GM18502 (cell line): ENCODE results near the gene USF3.

Source experiments
- ATAC-seq: cut with Tn5 transposase; IDR thresholded peaks from one replicate; pipeline ENCODE4 v1.9.1; 2021; ENCODE audit warnings: mild to moderate bottlenecking; ENCODE audit not compliant: unreplicated experiment, poor library complexity

USF3 gene, protein sequence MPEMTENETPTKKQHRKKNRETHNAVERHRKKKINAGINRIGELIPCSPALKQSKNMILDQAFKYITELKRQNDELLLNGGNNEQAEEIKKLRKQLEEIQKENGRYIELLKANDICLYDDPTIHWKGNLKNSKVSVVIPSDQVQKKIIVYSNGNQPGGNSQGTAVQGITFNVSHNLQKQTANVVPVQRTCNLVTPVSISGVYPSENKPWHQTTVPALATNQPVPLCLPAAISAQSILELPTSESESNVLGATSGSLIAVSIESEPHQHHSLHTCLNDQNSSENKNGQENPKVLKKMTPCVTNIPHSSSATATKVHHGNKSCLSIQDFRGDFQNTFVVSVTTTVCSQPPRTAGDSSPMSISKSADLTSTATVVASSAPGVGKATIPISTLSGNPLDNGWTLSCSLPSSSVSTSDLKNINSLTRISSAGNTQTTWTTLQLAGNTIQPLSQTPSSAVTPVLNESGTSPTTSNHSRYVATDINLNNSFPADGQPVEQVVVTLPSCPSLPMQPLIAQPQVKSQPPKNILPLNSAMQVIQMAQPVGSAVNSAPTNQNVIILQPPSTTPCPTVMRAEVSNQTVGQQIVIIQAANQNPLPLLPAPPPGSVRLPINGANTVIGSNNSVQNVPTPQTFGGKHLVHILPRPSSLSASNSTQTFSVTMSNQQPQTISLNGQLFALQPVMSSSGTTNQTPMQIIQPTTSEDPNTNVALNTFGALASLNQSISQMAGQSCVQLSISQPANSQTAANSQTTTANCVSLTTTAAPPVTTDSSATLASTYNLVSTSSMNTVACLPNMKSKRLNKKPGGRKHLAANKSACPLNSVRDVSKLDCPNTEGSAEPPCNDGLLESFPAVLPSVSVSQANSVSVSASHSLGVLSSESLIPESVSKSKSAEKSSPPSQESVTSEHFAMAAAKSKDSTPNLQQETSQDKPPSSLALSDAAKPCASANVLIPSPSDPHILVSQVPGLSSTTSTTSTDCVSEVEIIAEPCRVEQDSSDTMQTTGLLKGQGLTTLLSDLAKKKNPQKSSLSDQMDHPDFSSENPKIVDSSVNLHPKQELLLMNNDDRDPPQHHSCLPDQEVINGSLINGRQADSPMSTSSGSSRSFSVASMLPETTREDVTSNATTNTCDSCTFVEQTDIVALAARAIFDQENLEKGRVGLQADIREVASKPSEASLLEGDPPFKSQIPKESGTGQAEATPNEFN (N-terminal part only)

DNA sequence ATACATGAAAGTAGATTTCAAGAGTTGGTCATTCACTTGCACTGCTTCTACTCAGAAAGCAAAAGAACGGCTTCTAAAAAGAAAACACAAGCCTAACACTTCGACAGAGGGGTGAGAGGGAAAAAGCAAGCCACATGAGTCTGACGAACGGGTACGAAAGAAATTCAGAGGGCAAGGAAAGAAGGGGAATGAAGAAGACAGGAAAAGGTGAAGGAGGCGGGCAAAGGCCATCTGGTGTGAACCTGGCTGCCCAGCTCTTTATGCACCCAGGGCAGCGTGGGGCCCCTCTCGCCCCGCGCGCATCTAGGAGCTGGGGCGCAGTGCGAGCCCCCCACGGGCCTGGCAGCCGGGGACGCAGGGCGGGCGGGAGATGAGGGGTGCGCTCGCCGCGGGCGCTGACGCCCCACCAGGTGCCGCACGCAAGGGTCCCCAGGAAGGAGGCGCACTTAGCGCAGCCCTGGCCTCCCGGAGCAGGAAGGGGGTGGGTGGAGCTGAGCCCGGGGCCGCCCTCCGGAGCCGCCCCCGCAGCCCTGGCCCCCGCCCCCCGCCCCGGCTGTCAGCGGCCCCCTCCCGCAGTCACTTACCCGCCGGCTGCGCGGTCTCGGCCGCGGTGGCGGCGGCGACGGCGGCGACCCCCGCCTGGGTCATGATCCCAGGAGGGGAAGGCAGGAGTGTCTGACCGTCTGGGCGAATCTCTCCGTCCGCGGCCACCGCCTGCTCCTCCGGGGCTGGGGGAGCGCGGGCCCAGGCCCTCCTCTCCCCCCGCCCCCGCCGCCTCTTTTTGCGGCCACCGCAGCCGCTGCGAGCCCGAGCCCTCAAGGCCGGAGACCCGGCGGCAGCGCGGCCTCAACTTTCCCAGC, at the start of gene USF3:
Gene USF3, minus strand, starts transcription at position 857 of the 860 bp plus-strand sequence. CDS start 21,764 bp downstream, outside the sequence.
- ATAC-seq: peak; percentile 70

DNA sequence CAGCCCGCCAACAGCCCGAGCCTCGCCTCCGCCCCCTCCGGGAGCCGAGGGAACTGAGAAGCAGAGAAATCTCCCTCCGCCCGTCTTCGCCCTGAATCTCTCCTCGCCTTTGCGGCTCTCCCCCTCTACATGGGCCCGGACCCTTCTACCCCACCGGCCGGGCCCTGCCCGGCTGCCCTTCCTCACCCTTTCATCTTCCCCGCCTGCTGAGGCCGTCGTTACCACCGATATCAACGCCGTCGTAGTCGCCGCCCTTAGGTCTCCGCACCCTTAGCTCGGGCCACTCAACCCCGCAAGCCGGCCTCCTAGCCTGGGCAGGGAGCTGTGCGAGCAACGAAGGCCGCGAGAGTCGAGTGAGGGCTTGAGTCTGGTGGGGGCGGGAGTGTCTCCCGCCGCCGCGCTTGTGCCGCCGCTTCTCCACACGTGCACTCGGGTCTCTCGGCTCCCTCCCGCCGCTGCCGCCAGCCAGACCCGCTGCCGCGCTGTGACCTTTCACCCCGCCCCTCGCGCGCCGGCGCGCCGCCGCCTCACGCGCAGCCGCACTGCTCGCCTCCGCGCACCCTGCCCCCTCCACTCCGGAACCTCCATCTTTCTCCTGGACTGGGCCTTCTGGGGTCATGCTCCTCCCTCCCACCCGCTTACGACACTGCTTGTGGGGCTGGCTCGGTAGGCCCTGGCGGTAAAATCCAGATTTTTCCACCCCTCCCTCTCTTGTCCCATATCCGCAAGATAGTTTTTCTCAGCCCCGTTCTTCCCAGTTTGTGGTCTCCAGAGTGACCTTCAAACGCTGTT, 49.5 kb upstream of the USF3 start, which contains the start of gene NAA50:
Gene NAA50, minus strand, starts transcription at position 494 of the 792 bp plus-strand sequence. Its CDS starts 300 bp downstream, at position 194.
- peak; percentile 52 for ATAC-seq

DNA sequence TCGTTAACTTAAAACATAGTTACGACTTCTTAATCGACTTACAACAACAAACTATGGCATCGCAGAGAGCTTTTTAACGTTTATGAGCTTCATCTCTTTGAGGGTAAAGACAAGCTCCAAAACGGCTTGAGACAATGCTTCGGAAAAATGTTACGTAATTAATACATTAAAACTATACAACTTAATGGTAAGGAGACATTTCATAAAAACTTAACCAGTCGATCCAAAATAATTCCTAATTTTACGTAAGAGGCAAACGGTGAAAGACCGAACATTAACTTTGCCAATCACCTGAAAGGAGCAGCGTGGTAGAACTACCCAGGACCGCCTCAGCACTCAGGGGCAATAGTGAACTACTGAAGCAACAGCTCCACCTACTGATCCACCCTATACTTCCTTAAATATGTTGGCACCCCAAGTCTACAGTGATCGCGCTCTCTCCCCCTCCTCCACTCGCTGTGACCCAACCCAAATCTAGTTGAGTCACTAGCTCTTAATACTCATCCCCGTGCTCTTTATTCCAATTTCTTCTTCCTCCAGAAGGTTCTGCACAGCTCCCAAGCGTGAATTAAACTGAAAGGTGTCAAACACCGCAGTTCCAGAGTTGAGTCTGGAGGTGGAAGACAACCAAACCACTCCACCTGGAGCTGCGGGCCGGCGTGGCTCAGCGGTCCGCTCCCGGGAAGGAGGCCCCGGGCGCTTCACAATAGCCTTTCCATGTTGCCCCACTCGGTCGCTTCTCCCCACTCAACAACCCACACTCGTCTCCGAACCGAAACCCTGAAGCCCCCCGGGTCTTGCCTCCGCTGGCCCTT, 48.7 kb upstream of the USF3 start:
- peak; percentile 52 for ATAC-seq

DNA sequence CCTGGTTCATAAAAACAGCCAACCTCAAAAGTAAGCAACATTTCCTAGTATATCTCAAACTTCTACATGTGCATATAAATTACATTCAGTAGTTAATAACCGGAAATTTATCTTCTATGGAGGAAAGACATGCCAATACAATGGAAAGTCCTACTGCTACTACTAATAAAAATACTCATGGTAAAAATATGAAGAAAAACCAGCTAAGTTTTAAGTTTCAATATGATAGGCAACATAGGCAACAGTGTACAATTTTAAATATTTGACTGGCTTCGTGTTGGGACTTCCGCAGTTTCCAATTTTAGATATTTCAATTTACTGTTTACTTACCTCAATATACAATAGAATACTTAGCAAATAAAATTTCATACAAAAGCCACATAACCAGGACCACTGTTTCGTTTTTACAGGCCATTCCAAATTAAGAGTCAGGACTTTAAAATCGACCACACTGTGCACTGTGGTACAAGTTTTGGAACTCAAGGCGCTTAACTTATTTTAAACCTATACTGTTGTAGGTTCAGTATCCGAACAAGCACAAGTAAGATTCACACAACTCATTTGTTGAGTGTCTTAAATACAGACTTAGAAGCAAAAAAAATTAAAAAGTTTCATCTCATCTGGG, 46.7 kb upstream of the USF3 start:
- ATAC-seq: no peak

DNA sequence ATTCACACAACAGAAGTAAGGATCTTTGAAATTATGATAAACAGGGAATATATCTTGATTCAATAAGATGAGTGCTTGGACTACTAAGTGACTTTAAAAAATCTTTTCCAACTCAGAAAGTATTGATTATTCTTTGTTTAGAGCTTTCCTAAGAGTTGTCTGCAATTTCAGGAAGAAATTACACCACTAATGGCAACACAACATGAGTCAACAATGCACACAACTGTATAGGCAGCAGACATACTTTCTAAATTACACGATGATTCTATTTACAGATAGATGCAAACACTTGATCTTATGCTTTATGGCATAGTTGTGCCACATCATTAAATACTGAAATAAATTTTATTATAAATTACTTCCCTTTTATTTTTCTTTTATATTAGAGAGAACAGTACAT, 45.2 kb upstream of the USF3 start:
- no peak for ATAC-seq

DNA sequence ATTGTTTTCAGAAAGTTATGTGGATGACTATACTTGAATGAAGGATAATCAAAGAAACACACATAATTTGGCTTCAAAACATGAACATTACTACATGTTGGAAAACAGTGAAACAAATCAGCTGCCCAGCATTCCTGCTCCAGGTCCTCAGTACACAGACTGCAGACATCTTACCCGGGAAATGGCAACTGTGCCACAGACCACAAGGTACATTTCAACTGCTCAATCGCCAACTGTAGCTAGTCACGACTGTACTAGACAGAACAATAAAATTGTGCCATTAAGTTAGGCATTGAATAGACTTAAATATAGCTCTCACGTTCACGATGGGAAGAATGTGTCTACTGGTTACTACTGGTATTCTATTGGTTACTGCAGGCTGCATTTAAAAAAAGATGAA, 44.6 kb upstream of the USF3 start:
- ATAC-seq: no peak

DNA sequence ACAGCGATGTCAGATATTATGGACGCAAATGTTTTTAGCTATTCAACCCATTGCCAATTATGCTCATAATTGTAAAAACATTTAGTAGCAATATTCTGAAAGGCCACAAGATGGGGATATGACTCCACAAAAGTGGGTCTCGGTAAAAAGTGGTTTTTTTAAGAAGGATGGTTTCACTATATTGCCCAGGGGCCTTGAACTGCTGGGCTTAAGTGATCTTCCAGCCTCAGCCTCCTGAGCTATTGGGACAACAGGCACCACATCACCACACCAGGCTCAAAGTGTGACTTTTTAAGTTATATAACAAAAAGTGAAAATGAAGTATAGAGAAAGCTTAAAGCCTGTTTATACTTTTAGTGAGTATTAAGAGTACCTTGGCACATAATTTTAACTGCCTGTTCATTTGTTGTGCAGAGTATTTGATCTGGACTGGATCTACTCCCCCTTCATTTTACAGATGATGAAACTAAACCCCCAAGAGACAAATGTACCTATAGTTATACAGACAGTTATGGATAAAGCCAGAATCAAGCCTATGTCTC, 40.2 kb upstream of the USF3 start:
- peak; percentile 77 for ATAC-seq

DNA sequence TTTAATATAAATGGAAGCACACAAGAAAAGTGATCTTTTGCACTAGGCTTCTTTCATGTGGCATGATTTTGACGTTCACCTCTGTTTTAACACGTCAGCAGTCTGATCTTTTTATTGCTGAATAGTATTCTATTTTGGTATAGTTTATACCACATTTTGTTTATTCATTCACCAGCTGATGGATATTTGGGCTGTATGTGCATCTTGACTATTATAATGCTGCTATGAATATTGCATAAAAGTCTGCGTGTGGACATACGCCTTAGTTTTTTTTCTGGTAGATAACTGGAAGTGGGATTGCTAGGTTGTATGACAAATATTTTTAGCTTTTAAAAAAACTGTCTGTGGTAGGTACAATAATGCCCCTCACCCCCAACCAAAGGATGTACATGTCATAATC, 35.3 kb upstream of the USF3 start:
- ATAC-seq: no peak

DNA sequence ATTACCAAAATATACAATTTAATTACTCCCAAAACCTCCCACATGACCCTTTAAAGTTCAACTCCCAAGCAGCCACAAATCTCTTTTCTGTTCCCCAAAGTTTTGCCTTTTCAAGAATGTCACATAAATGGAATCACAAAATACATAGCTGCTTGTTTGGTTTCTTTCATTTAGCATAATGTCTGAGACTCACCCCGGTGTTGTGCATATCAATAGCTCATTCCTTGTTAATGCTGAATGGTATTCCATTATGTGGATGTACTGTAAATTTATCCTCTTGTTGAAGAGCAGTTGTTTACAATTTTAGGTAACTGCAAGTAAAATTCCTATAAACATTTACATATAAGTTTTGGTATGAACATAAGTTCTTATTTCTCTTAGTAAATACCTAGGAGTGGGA, 34.1 kb upstream of the USF3 start:
- ATAC-seq: no peak

DNA sequence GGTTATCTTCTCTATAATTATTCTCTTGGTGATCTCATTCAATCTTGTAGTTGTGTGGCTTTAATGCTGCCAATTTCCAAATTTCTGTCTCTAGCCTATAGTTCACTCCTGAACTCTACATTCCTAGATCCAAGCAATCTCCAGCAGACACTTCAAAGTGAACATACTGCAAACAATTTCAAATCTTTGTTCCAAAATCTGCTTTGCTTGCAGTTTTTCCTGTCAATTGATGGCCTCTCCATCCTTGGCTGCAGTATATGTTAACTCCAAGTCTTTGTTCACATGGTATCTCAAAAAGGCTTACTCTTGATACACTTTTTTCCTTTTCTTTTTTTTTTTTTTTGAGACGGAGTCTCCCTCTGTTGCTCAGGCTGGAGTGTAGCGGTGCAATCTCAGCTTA, 32.2 kb upstream of the USF3 start:
- no peak for ATAC-seq

DNA sequence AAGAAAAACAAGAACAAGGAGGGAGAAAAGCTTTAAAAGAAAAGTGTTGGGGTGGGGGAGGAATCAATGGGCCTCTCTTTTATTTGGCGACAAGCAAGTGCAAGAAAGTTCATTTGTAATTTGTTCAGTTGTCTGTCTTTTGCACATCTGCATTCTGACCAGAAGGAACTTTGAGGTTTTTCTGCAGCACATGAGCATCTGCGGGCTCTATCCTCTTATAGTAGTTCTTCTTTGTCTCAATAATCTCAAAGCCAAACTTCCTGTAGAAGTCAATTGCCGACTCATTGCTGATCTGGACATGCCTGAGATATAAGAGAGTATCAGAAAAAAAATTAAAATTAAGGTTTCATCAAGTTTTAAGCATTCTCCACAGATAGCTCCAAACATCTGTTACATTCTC, 25.2 kb upstream of the USF3 start:
- ATAC-seq: no peak

DNA sequence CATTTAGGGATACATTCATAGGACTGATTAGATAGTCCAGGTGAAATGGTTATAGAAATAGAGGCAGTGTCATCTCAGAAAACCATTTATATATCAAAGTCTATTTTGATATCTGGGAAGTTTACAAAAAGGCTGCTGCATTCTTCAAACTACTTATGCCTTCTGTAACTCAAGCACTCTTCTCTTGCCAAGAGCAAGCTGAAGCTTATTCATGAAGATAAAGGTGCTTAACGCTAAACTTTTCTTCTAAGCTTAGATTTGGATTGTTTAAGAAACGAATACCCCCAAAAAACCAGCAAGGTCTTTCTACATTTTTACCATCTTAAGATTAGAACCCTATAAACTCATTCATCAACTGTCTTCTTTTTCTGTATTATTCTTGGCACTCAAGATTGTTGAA, 23.3 kb upstream of the USF3 start:
- ATAC-seq: no peak

DNA sequence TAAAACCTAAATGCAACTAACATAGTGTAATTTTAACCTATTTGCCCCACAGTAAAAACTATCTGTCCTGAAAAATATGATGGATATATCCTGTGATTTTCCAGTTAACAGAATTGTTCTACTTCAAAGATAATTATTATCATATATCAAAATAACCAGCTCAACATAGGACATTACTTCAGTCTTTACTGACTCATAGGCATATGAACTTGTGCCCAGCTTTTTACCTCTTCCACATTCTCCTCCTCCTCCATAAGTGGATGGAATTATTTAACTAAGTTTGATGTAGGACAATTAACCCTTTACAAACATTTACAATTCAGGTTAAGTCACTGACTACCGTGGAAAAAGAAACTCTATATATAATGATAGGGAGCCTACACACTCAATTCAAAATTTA, 22.9 kb upstream of the USF3 start:
- no peak for ATAC-seq

DNA sequence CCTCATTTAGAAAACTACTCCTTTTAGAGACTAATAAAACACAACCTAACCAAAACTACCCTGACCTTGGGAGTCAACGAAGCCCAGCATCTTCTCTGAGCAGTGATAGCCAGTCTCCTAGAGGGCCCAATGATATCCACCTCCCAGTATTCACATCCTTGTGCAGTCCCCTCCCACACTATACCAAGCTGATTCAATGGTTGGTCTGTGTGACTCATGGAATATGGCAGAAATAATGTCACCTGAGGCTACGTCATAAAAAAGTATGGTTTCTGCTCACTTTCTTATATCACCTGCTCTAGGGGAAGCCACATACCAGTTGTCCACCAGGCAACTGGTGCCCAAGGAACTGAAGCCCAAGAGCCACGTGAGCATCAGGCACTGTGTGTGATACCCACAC, 21.4 kb upstream of the USF3 start:
- no peak for ATAC-seq

DNA sequence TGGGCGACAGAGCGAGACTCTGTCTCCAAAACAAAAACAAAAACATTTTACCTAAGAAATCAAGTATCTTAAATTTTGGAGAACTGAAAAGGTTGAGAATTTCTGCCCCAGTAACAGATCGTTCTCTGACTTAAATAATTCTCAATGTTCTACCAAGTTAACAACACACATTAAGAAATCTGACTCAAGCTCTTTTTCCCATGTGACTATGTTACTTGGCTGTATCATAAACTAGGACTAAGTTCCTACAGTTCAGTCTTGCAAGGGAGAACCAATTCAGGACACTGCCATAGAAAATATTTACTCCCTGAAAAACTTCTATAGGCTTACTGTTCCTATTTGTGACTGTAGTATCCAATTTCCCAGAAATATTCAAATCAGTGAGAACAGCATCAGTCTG, 20.9 kb upstream of the USF3 start:
- no peak for ATAC-seq

DNA sequence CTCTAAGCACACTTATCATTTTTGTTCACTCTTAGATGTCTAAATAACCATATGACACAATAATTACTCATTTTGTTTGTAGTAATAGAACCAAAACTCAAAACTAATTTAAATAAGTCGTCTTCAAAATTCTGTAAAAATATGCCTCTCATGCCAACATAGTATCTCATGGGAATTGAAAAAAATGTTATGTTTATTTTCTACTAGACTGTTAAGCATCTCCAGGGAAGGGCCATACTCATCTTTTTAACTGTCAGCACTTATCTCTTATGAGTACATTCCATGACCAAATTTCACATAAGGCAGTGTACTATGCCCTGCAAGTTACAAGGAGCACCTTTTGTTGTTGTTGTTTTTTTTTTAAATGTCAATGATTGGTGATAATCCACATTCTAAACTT, 18.3 kb upstream of the USF3 start:
- no peak for ATAC-seq

DNA sequence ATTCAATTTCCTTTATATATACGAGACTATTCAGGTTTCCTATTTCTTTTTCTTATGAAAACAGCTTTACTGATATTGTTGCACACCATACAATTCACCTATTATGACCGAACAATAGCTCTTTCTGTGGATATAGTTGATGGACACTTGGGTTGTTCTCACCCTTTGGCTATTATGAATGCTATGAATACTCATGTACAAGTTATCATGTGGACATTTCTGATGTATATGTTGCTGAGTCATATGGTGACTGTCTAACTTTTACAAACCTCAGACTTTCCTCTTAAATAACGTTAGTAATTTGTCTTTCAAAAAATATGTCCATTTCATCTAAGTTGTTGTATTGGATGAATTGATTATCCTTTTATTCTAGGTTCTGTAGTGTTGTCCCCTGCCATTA, 15.7 kb upstream of the USF3 start:
- ATAC-seq: no peak
